GM23248 (cell line): ENCODE measurements around the gene SETBP1.

Experiments used
- EZH2 ChIP-seq: fragments of 200-600 bp; sonication (generic); IDR thresholded peaks from 2 replicates; pipeline ENCODE4 v1.6.1; 2018; ENCODE audit warnings: antibody characterized with exemption, mild to moderate bottlenecking; ENCODE audit not compliant: insufficient read depth, poor library complexity, severe bottlenecking
- EZH2phosphoT487 ChIP-seq: fragments of 200-600 bp; sonication (generic); IDR thresholded peaks from 2 replicates; pipeline ENCODE4 v1.6.1; 2018; ENCODE audit warnings: antibody characterized with exemption, moderate library complexity, mild to moderate bottlenecking, low read depth; ENCODE audit not compliant: insufficient read depth

GRCh38 chr18:44836263-44836662, 155.6 kb downstream of the SETBP1 start:
- no peak for TF ChIP-seq EZH2
- no peak for TF ChIP-seq EZH2phosphoT487
